Common myeloid progenitor, CD34-positive (primary cell): ENCODE measurements around the gene PLK1.

Experiments
- CTCF ChIA-PET: fragments of 350-600 bp; sonication (Branson Sonifier 250); formaldehyde crosslinking; loops from one replicate; lab custom pipeline; 2021; ENCODE audit warnings: antibody characterized with exemption; lab: Charles Lee
- POLR2A ChIA-PET: fragments of 350-600 bp; sonication (Branson Sonifier 250); formaldehyde crosslinking; loops from one replicate; lab custom pipeline; 2021; ENCODE audit warnings: antibody characterized with exemption; lab: Charles Lee
- DNase-seq, 3 donors: peaks; one replicate each; pipeline versions ENCODE4 v3.0.0 to v3.0.0-alpha.2; 2013
- H3K27ac ChIP-seq, 2 experiments: 1 replicate in 1 of 2; 2 replicates in 1 of 2; pipeline ENCODE4 v1.7.0; 2013; ENCODE audit warnings: inconsistent platforms in 2 of 2, low read length in 2 of 2, mild to moderate bottlenecking in 2 of 2, low read depth in 1 of 2, moderate library complexity in 1 of 2; ENCODE audit not compliant: severe bottlenecking in 2 of 2, insufficient read depth in 1 of 2, poor library complexity in 1 of 2
- H3K27me3 ChIP-seq, 5 experiments: replicated peaks in 2 of 5; 1 replicate in 3 of 5; 2 replicates in 2 of 5; pipeline versions ENCODE4 v1.6.1 to v1.7.0; 2013; ENCODE audit warnings: low read length in 4 of 5, mild to moderate bottlenecking in 2 of 5, moderate library complexity in 2 of 5, inconsistent platforms in 1 of 5; ENCODE audit not compliant: insufficient read depth in 5 of 5, control insufficient read depth in 4 of 5
- H3K36me3 ChIP-seq, 4 experiments: 1 replicate in 2 of 4; 2 replicates in 2 of 4; pipeline versions ENCODE4 v1.6.1 to v1.7.0; 2013; ENCODE audit warnings: low read length in 3 of 4, control low read depth in 1 of 4, mild to moderate bottlenecking in 1 of 4; ENCODE audit not compliant: control insufficient read depth in 4 of 4, insufficient read depth in 4 of 4
- H3K4me1 ChIP-seq, 4 experiments: 1 replicate in 3 of 4; 2 replicates in 1 of 4; pipeline versions ENCODE4 v1.6.1 to v1.7.1; 2013; ENCODE audit warnings: low read length in 3 of 4, mild to moderate bottlenecking in 3 of 4, control low read depth in 1 of 4, inconsistent platforms in 1 of 4, moderate library complexity in 1 of 4; ENCODE audit not compliant: control insufficient read depth in 4 of 4, insufficient read depth in 4 of 4; ENCODE audit errors: control extremely low read depth in 1 of 4
- H3K4me3 ChIP-seq, 7 experiments: 1 replicate in 4 of 7; 2 replicates in 3 of 7; pipeline versions ENCODE4 v1.5.1 to v1.7.0; 2013; ENCODE audit warnings: mild to moderate bottlenecking in 7 of 7, low read length in 6 of 7, moderate library complexity in 6 of 7, inconsistent platforms in 2 of 7, low read depth in 2 of 7, control low read depth in 1 of 7; ENCODE audit not compliant: insufficient read depth in 4 of 7, control insufficient read depth in 1 of 7; ENCODE audit errors: extremely low read depth in 1 of 7
- H3K9me3 ChIP-seq, 5 experiments: 1 replicate in 4 of 5; 2 replicates in 1 of 5; pipeline versions ENCODE4 v1.6.1 to v1.7.1; 2013; ENCODE audit warnings: low read length in 4 of 5, mild to moderate bottlenecking in 2 of 5, inconsistent platforms in 1 of 5, low read depth in 1 of 5, moderate library complexity in 1 of 5; ENCODE audit not compliant: control insufficient read depth in 4 of 5, insufficient read depth in 2 of 5; ENCODE audit errors: control extremely low read depth in 1 of 5
- WGBS: methylation state at CpG from one replicate; pipeline ENCODE4 v1.1.5; 2013; ENCODE audit not compliant: insufficient coverage; 5-methylcytosine and 5-hydroxymethylcytosine counted together

PLK1 gene

GRCh38 chr16:23667355-23667659, 11.4 kb upstream of the PLK1 start:
- ChIA-PET CTCF (no interaction called here), POLR2A (no interaction called here)
- Histone ChIP-seq H3K4me3 (no peak overlapping the region), H3K9me3 (no peaks in the 10 kb centered on the region), H3K27ac (no peak overlapping the region), H3K27me3 (no peaks in the 10 kb centered on the region), H3K4me1 (no peaks in the 10 kb centered on the region), H3K36me3 (peaks cover 14 to 92% (median 68%) of the 10 kb centered on the region in 4 experiments)
- DNase-seq, result no peak
- 90% methylated on average over 4 of the region's 6 CpGs for WGBS

- CTCF ChIA-PET, result interaction anchor here (0.6 to 1.2 kb wide), 2 partner anchors 9 to 26 kb away, joined by 3 read pairs; no protein-coding TSS in a partner anchor
- Histone ChIP-seq H3K36me3 (peaks cover 9 to 86% (median 62%) of the 10 kb centered on the region in 4 experiments), H3K4me1 (no peaks in the 10 kb centered on the region), H3K27ac (no peak overlapping the region), H3K27me3 (no peaks in the 10 kb centered on the region), H3K4me3 (no peak overlapping the region), H3K9me3 (no peaks in the 10 kb centered on the region)
- WGBS, result no CpG with 5 or more reads among the region's 1 CpG
- DNase-seq, result no peak
- POLR2A ChIA-PET, result no interaction called here
These were observed 10.5 kb upstream of the PLK1 start for GRCh38 chr16:23668225-23668624.

GRCh38 chr16:23668873-23669272, 9.8 kb upstream of the PLK1 start:
- POLR2A ChIA-PET, result no interaction called here
- CTCF ChIA-PET, result interaction anchor here (0.6 to 1.2 kb wide), 2 partner anchors 9 to 25 kb away, joined by 3 read pairs; no protein-coding TSS in a partner anchor
- Histone ChIP-seq H3K9me3 (no peaks in the 10 kb centered on the region), H3K27ac (no peak overlapping the region), H3K36me3 (peaks cover 7 to 81% (median 60%) of the 10 kb centered on the region in 4 experiments), H3K4me3 (no peak overlapping the region), H3K27me3 (no peaks in the 10 kb centered on the region), H3K4me1 (no peaks in the 10 kb centered on the region)
- WGBS, result 96% methylated on average over 3 of the region's 4 CpGs
- no peak for DNase-seq

GRCh38 chr16:23670137-23670776, 8.4 kb upstream of the PLK1 start:
- peak in 2 of 3 donors; percentile 17 to 23 for DNase-seq
- Histone ChIP-seq H3K4me1 (no peaks in the 10 kb centered on the region), H3K27me3 (no peaks in the 10 kb centered on the region), H3K4me3 (no peak overlapping the region), H3K27ac (no peak overlapping the region), H3K36me3 (peaks cover 3 to 74% (median 53%) of the 10 kb centered on the region in 4 experiments), H3K9me3 (no peaks in the 10 kb centered on the region)
- POLR2A ChIA-PET, result no interaction called here
- CTCF ChIA-PET, result interaction anchor here (1.1 kb wide), 1 partner anchor 9 kb away, joined by 4 read pairs; no protein-coding TSS in a partner anchor
- WGBS, result 92% methylated on average over 1 of the region's 4 CpGs

- WGBS, result 96% methylated on average over 8 of the region's 8 CpGs
- no peak overlapping the region for H3K27ac ChIP-seq
- CTCF ChIA-PET, result no interaction called here
- H3K27me3 ChIP-seq, result no peaks in the 10 kb centered on the region
- H3K4me3 ChIP-seq, result no peak overlapping the region
- POLR2A ChIA-PET, result no interaction called here
- H3K4me1 ChIP-seq, result peaks cover 0 to 9% (median 7%) of the 10 kb centered on the region in 4 experiments
- no peak for DNase-seq
- no peaks in the 10 kb centered on the region for H3K9me3 ChIP-seq
- H3K36me3 ChIP-seq, result peaks cover 3 to 37% (median 34%) of the 10 kb centered on the region in 4 experiments
These were observed 4.6 kb upstream of the PLK1 start for GRCh38 chr16:23673971-23674614.

- Histone ChIP-seq H3K9me3 (no peaks in the 10 kb centered on the region), H3K4me1 (peaks cover 0 to 33% (median 22%) of the 10 kb centered on the region in 4 experiments), H3K36me3 (peaks cover 7 to 38% (median 20%) of the 10 kb centered on the region in 4 experiments), H3K27ac (no peak overlapping the region), H3K4me3 (no peak overlapping the region), H3K27me3 (no peaks in the 10 kb centered on the region)
- 100% methylated on average over 2 of the region's 2 CpGs for WGBS
- ChIA-PET POLR2A (no interaction called here), CTCF (interaction anchor here (1.0 to 1.8 kb wide), 4 partner anchors 9 to 126 kb away, joined by 3 to 4 read pairs (median 4); no protein-coding TSS in a partner anchor)
- DNase-seq, result no peak
These were observed 1.7 kb upstream of the PLK1 start for GRCh38 chr16:23676924-23677480.
